AG04449 (cell line): ENCODE measurements around the gene POLR2I.
"Not testable (repeated sequence)": the region's sequence is repeated elsewhere in the genome, so short reads cannot be mapped to it uniquely, and the experiment has no call there.

ENCODE experiments used
- CTCF ChIA-PET: fragments of 350-600 bp; formaldehyde crosslinking; extraction: SDS; loops from one replicate; lab custom pipeline; 2021; ENCODE audit warnings: antibody characterized with exemption; lab: Yijun Ruan, JAX
- POLR2A ChIA-PET: fragments of 400-600, 350-600 bp; formaldehyde crosslinking; extraction: SDS; loops from one replicate; lab custom pipeline; 2020; ENCODE audit warnings: antibody characterized with exemption, inconsistent platforms; lab: Yijun Ruan, JAX
- DNase-seq: peaks from one replicate; pipeline ENCODE4 v3.0.0-alpha.2; 2010; ENCODE audit warnings: low read depth, low spot score
- H3K4me3 ChIP-seq: 2 replicates; pipeline ENCODE4 v1.5.1; 2011; ENCODE audit warnings: low read depth, mild to moderate bottlenecking, control low read depth, low read length
- CTCF ChIP-seq: IDR thresholded peaks from one replicate; pipeline ENCODE4 v1.5.1; 2011; ENCODE audit warnings: mild to moderate bottlenecking, moderate library complexity, low read length, control low read depth, inconsistent platforms; ENCODE audit not compliant: insufficient read depth; ENCODE audit errors: missing control alignments

Gene POLR2I

GRCh38 chr19:36136964-36137686, 22.4 kb upstream of the POLR2I start:
- no peak overlapping the region for H3K4me3 ChIP-seq
- TF ChIP-seq CTCF: no peak
- POLR2A ChIA-PET: interaction anchor here (0.6 to 1.5 kb wide), 3 partner anchors 9 to 107 kb away, joined by 3 to 8 read pairs (median 3); partner anchors contain the start of genes POLR2I and TBCB
- no peak for DNase-seq
- CTCF ChIA-PET: interaction anchor here (0.6 to 4.2 kb wide), 4 partner anchors 9 to 33 kb away, joined by 3 to 26 read pairs (median 3); no protein-coding TSS in a partner anchor

DNA sequence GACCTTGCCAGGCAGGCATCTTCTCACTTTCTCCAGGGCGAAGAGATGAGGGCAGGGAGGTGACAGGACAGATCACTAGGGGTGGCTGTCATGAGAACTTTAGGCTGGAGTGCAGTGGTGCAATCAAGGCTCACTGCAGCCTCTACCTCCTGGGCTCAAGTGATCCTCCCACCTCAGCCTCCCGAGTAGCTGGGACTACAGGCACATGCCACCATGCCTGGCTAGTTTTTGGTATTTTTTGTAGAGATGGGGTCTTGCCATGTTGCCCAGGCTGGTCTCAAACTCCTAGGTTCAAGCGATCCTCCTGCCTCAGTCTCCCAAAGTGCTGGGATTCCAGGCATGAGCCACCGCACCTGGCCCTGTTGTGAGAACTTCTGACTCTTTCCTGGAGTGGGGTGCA, 20.2 kb upstream of the POLR2I start:
- DNase-seq, H3K4me3 ChIP-seq, POLR2A ChIA-PET: not testable (repeated sequence)
- CTCF ChIA-PET: interaction anchor here (0.9 to 4.2 kb wide), 3 partner anchors 7 to 78 kb away, joined by 3 to 26 read pairs (median 3); no protein-coding TSS in a partner anchor

DNA sequence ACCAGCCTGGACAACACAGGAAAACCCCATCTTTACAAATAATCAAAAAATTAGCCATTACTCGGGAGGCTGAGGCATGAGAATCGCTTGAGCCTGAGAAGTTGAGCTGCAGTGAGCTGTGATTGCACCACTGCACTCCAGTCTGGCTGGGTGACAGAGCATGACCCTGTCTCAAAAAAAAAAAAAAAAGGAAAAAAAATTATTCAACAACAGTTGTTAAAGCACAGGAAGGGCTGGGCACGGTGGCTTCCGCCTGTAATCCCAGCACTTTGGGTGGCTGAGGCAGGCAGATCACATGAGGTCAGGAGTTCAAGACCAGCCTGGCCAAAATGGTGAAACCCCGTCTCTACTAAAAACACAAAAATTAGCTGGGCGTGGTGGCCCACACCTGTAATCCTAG, 16.5 kb upstream of the POLR2I start:
- POLR2A ChIA-PET, H3K4me3 ChIP-seq, DNase-seq: not testable (repeated sequence)
- CTCF ChIA-PET: interaction anchor here (1.6 kb wide), 1 partner anchor 36 kb away, joined by 5 read pairs; no protein-coding TSS in a partner anchor

- TF ChIP-seq CTCF: no peak
- H3K4me3 ChIP-seq: peak overlapping the region; percentile 57
- no peak for DNase-seq
- POLR2A ChIA-PET: interaction anchor here (0.5 to 3.1 kb wide), 9 partner anchors 9 to 834 kb away, joined by 3 to 19 read pairs (median 4); partner anchors contain the start of genes CAPNS1, POLR2I, ZNF146 and ZNF565
- CTCF ChIA-PET: interaction anchor here (0.6 to 6.3 kb wide), 15 partner anchors 9 to 87 kb away, joined by 3 to 152 read pairs (median 4); partner anchors contain the start of genes CAPNS1, POLR2I and TBCB
Measured at GRCh38 chr19:36128392-36128736, 13.7 kb upstream of the POLR2I start.

DNA sequence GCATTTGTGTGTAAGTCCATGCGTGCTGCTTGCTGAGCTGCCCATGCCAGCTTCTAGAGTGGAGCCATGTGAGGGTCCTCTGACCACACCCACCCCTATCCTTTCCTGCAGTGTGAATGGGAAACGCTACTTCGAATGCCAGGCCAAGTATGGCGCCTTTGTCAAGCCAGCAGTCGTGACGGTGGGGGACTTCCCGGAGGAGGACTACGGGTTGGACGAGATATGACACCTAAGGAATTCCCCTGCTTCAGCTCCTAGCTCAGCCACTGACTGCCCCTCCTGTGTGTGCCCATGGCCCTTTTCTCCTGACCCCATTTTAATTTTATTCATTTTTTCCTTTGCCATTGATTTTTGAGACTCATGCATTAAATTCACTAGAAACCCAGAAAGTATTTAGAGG, 10.9 kb upstream of the POLR2I start:
- ChIA-PET POLR2A (no interaction called here), CTCF (interaction anchor here (1.1 to 6.3 kb wide), 3 partner anchors 9 to 64 kb away, joined by 3 to 152 read pairs (median 7); no protein-coding TSS in a partner anchor)
- no peak overlapping the region for H3K4me3 ChIP-seq
- no peak for DNase-seq
- TF ChIP-seq CTCF: no peak

GRCh38 chr19:36121486-36122124, 6.9 kb upstream of the POLR2I start:
- no peak for TF ChIP-seq CTCF
- no peak for DNase-seq
- CTCF ChIA-PET: no interaction called here
- POLR2A ChIA-PET: no interaction called here
- no peak overlapping the region for H3K4me3 ChIP-seq

DNA sequence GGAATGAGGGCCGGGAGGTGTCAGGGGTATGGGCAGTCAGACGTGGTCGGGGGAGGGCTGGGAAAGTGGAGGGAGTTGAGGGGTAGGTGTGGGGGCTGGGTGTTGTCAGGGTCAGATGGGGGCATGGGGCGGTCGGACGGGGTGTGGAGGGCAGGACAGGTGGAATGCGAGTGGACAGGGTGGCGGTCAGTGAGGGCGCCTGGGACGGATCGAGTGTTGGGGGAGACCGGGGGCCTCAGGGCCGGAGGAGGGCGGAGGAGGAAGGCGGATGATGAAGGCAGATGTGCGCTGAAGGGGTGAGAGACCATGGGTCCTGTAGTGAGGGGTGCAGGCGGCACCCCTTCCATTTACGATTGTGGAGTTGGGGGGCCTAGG, 6.3 kb upstream of the POLR2I start:
- ChIA-PET CTCF (interaction anchor here (1.4 kb wide), 1 partner anchor 32 kb away, joined by 3 read pairs; the partner anchor contains the start of gene COX7A1), POLR2A (no interaction called here)
- no peak for DNase-seq
- TF ChIP-seq CTCF: no peak
- H3K4me3 ChIP-seq: no peak overlapping the region
